Gastrocnemius medialis (tissue), 4 donors: Measurements from ENCODE around the gene ATP9B.

Experiments used
- POLR2A ChIP-seq, 2 donors: fragments of 450-650 bp; IDR thresholded peaks; one replicate each; pipeline ENCODE4 v1.6.1; 2017; ENCODE audit warnings: antibody characterized with exemption in 2 of 2, mild to moderate bottlenecking in 2 of 2, moderate library complexity in 2 of 2
- TF ChIP-seq, protein P1 (sequence below), 5 experiments: fragments of 450-650 bp in 3 of 5; fragments of 200-600 bp in 2 of 5; sonication (generic) in 2 of 5; IDR thresholded peaks in 4 of 5; conservative IDR thresholded peaks in 1 of 5; 1 replicate in 4 of 5; 2 replicates in 1 of 5; pipeline ENCODE4 v1.5.1; 2016 to 2019; ENCODE audit warnings: antibody characterized with exemption in 5 of 5, mild to moderate bottlenecking in 3 of 5, moderate library complexity in 3 of 5

DNA sequence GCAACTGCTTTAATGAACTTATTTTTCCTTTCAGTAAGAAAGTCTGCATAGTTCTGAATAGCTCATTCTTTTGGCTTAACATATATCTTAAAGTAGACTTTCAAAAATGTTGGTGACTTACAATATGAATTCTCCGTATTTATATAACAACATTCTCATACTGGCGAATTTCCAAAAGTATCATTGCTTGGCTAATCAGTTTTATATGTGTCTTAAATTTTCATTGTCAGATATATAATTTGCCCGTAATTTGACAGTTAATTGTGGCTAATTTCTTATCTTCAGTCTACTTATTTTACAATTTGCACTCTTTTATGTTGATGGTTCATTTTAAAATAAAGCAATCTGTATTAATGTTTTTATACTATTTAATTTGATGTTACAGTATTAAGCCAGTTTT is 144.9 kb downstream of the ATP9B start:
- TF ChIP-seq, protein P1, sequence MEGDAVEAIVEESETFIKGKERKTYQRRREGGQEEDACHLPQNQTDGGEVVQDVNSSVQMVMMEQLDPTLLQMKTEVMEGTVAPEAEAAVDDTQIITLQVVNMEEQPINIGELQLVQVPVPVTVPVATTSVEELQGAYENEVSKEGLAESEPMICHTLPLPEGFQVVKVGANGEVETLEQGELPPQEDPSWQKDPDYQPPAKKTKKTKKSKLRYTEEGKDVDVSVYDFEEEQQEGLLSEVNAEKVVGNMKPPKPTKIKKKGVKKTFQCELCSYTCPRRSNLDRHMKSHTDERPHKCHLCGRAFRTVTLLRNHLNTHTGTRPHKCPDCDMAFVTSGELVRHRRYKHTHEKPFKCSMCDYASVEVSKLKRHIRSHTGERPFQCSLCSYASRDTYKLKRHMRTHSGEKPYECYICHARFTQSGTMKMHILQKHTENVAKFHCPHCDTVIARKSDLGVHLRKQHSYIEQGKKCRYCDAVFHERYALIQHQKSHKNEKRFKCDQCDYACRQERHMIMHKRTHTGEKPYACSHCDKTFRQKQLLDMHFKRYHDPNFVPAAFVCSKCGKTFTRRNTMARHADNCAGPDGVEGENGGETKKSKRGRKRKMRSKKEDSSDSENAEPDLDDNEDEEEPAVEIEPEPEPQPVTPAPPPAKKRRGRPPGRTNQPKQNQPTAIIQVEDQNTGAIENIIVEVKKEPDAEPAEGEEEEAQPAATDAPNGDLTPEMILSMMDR (IDR thresholded peaks at IDR 0.05 in 4 of 5, conservative IDR thresholded peaks at IDR 0.05 in 1 of 5): no peak
- no peak for TF ChIP-seq POLR2A (IDR thresholded peaks at IDR 0.05)
